GM13976 (cell line): Measurements from ENCODE around the gene GLS.
"Not testable (repeated sequence)": the region's sequence is repeated elsewhere in the genome, so short reads cannot be mapped to it uniquely, and the experiment has no call there.

Experiments
- DNase-seq: peaks from one replicate; pipeline ENCODE4 v3.0.0; 2012; ENCODE audit warnings: low spot score
- CTCF ChIP-seq: IDR thresholded peaks from 2 replicates; pipeline ENCODE4 v1.5.1; 2012; ENCODE audit warnings: borderline replicate concordance, mild to moderate bottlenecking; ENCODE audit not compliant: insufficient read depth; ENCODE audit errors: extremely low read depth, missing control alignments, control extremely low read depth
- in situ Hi-C: fragments of 300-500 bp; cut with MboI; formaldehyde crosslinking; loops from one replicate; pipeline ENCODE4 v1.12.0; 2022; ENCODE audit warnings: low sequenced_read_pairs, mixed read lengths, inconsistent platforms; ENCODE audit not compliant: unreplicated experiment

GLS gene

GRCh38 chr2:190948671-190949070 is 68.0 kb downstream of the GLS start:
- in situ Hi-C loops, result no loop called here
- DNase-seq, result no peak
- no peak for TF ChIP-seq CTCF

- TF ChIP-seq CTCF, result no peak
- in situ Hi-C loops, result no loop called here
- no peak for DNase-seq
These were observed 70.0 kb downstream of the GLS start for GRCh38 chr2:190950566-190950991.

GRCh38 chr2:190953257-190953656 is 72.6 kb downstream of the GLS start:
- no peak for DNase-seq
- no peak for TF ChIP-seq CTCF

GRCh38 chr2:190959911-190960788 is 79.5 kb downstream of the GLS start:
- DNase-seq, result no peak
- no peak for TF ChIP-seq CTCF
- in situ Hi-C loops, result no loop called here

More at GRCh38 chr2:190953257-190953656, 72.6 kb downstream of the GLS start:
- in situ Hi-C loops, result no loop called here

- DNase-seq, in situ Hi-C loops: not testable (repeated sequence)
These were observed 80.5 kb downstream of the GLS start for GRCh38 chr2:190961117-190961516.

GRCh38 chr2:190961918-190962487 is 81.4 kb downstream of the GLS start:
- in situ Hi-C loops, result no loop called here
- TF ChIP-seq CTCF, result no peak
- DNase-seq, result no peak

GRCh38 chr2:190963088-190963487 is 82.5 kb downstream of the GLS start:
- no peak for TF ChIP-seq CTCF
- in situ Hi-C loops, result no loop called here
- DNase-seq, result no peak
